IPS DF 4.7 (cell line): Measurements from ENCODE around the gene ARPC2.
"Not testable (repeated sequence)": the region's sequence is repeated elsewhere in the genome, so short reads cannot be mapped to it uniquely, and the experiment has no call there.

Experiments
- DNase-seq: peaks from one replicate; pipeline ENCODE4 v3.0.0-alpha.2; 2013; ENCODE audit warnings: low spot score; ENCODE audit errors: extremely low read depth

The ARPC2 gene

GRCh38 chr2:218216674-218217359, at the start of gene ARPC2:
TSS of gene ARPC2 (plus strand) at chr2:218217189. CDS start at chr2:218217471, 282 bp downstream.
- peak; percentile 51 for DNase-seq

DNA sequence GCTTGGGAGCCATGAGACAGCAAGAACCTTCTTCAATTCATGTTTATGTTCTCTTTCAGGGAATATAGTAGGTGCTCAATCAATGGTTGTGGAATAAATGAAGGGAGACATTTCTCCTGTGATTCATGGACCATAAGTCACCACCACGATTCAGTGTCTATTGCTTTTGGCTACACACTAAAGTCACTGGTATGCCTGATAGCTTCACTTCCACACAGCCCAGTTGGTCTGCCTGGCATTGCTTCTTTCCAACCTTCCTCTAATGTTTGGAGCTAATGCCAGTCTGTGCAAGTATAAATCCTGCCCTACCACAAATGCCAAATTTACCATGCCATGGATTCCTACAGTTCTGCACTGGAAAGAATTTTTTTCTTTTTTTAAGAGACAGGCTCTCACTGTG, 49.0 kb upstream of the ARPC2 start:
- DNase-seq: no peak

- peak; percentile 69 for DNase-seq
Observed at GRCh38 chr2:218168635-218169462, 48.1 kb upstream of the ARPC2 start.

DNA sequence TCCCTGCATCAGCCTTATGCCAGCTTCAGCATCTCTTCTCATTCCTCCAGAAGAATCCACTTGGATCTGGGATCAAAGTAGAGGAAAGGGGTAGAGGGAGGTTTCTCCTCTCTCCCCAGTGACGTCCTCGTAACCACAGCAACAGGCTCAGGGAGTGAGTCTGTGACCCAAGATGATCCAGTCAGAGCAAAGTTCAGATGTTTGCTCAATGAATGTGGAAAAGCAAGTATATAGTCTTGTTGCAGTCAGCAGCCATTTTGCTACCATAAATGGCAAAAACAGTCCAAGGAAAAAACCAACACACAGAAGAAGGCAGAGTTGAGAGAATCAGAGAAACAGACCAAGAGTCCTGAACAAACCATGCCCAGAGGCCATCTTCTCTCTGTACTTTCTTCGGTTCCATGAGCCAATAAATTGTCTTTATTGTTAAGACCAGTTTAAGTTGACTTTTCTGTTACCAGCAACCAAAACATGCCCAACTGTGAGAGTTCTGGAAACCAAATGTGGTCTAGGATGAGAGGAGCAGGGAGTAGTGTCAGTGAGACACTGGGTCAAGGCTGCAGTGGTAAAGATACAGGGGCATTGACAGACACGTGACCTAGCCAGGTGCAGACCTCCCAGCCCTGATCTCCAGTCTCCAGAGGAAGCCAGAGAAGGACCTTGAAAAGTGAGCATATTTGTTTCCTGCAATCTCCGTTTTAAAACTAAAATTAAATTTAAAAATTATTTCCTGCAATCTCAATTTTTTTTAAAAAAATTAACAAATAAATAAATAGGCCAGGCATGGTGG, 47.0 kb upstream of the ARPC2 start:
- DNase-seq: no peak

- not testable (repeated sequence) for DNase-seq
Observed at GRCh38 chr2:218171744-218172143, 45.2 kb upstream of the ARPC2 start.

GRCh38 chr2:218172845-218173244, 44.1 kb upstream of the ARPC2 start:
- no peak for DNase-seq

GRCh38 chr2:218179782-218180181, 37.2 kb upstream of the ARPC2 start:
- DNase-seq: no peak

GRCh38 chr2:218180467-218181114, 36.4 kb upstream of the ARPC2 start:
- DNase-seq: no peak

GRCh38 chr2:218184331-218184730, 32.7 kb upstream of the ARPC2 start:
- no peak for DNase-seq

GRCh38 chr2:218186355-218186766, 30.6 kb upstream of the ARPC2 start:
- no peak for DNase-seq

DNA sequence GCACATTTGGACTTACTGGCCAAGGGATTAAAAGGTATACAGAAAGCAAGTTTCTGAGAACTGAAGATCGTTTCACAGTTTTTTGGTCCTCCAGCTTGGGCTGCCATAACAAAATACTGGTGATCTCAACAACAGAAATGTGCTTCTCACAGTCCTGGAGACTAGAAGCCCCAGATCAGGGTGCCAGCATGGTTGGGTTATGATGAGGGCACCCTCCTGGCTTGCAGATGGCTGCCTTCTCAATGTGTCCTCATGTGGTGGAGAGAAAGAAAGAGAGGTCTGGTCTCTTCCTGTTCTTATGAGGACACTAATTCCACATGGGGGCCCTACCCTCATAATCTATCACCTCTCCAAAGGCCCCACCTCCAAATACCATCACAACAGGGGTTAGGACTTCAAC, 30.1 kb upstream of the ARPC2 start:
- no peak for DNase-seq

GRCh38 chr2:218187296-218188015, 29.5 kb upstream of the ARPC2 start:
- no peak for DNase-seq

- no peak for DNase-seq
Observed at GRCh38 chr2:218188528-218188927, 28.5 kb upstream of the ARPC2 start.

- no peak for DNase-seq
Observed at GRCh38 chr2:218192902-218193430, 24.0 kb upstream of the ARPC2 start.

GRCh38 chr2:218193701-218194100, 23.3 kb upstream of the ARPC2 start:
- no peak for DNase-seq

- DNase-seq: no peak
Observed at GRCh38 chr2:218194880-218195279, 22.1 kb upstream of the ARPC2 start.

DNA sequence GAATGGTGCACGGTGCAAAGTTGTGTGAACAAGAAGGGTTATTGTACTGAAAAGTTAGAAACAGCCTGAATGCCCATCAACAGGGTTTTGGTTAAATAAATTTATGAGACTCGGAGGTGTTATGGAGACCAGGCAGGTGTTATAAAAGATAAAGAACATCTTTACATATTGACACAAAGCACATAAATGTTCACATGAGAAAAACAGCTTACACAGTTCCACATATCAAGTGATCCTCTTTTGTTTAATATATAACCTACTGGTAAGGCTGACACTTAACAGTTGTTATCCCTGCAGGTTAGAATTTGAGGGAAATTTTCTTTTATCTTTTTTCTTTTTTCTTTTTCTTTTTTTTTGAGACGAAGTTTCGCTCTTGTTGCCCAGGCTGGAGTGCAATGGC, 20.0 kb upstream of the ARPC2 start:
- DNase-seq: no peak

GRCh38 chr2:218202266-218202665, 14.7 kb upstream of the ARPC2 start:
- DNase-seq: no peak

GRCh38 chr2:218209078-218209477, 7.9 kb upstream of the ARPC2 start:
- DNase-seq: no peak

DNA sequence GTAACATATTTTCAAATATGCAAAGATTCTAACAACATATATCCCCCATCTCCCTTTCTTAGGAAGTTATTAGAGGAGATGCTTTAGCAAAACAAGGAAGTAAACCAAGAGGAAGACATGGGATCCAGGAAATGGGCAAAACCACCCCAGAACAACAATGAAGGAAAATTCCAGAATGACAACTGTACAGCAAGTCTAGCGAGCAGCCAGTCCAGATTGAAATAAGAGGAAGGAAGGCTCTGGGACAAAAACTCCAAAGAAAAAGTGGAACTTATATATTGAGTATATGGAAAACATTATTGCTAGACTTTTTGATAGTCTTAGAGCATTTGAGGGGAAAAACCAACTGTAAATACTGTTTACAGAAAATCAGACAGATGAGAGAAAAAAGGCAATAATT, 2.9 kb upstream of the ARPC2 start:
- DNase-seq: no peak

DNA sequence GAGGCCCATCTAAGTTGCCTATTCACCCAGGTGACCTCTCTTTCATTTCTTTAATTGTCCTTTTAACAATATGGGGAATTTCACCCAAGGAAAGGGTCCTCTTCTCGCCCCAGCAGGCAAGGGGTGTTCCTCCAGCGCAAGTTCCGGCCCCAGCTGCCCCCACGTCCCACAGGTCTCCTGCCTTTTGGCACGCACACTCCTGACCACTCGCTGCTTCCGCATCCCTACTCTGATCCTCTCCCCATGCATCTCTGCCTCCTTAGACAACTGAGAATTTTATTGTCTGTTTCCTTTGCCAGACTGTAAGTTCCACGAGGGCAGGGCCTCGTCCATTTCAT, 684 bp upstream of the ARPC2 start:
- no peak for DNase-seq
